ENCODE results near the gene DUSP10.

DUSP10 gene

DNA sequence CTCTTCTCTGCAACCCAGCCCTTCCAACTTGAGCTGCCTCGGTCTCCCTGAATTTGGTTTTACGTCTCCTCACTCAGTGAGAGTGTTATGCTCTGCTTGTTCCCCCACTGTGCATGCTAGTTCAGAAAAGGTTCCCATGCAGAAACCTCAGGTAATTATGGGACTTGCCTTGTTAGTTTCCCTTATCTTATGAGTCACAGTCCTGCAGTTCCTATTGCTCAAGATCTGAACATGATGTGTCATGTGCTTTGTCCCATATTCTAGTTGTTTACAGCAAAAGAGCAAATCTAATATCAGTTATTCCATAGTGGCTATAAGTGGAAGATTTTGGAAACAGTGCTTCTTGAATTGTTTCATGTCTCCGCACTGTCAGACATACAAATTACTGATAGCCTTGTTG, 74.4 kb downstream of the DUSP10 start:
- no peaks in the 10 kb centered on the region for H3K27me3 ChIP-seq (ENCODE audit: insufficient read depth, low read length, poor library complexity, severe bottlenecking)

GRCh38 chr1:221664253-221664652, 77.6 kb downstream of the DUSP10 start:
- Histone ChIP-seq H3F3A (ENCODE audit: low read depth) (no peaks in the 10 kb centered on the region), H3K27me3 (ENCODE audit: insufficient read depth, low read length, poor library complexity, severe bottlenecking) (no peaks in the 10 kb centered on the region), H3K9ac (ENCODE audit: low read depth, low read length, poor library complexity, severe bottlenecking) (no peak overlapping the region), H3K36me3 (ENCODE audit: insufficient read depth, low read length) (no peaks in the 10 kb centered on the region), H3K79me2 (ENCODE audit: insufficient read depth, low read length) (no peaks in the 10 kb centered on the region), H2AFZ (ENCODE audit: low read length) (no peak overlapping the region), H4K20me1 (ENCODE audit: insufficient read depth, low read length, poor library complexity, severe bottlenecking) (no peaks in the 10 kb centered on the region), H3K4me1 (ENCODE audit: insufficient read depth, low read length, poor library complexity, severe bottlenecking) (peaks cover 8% of the 10 kb centered on the region), H3K9me3 (ENCODE audit: insufficient read depth, low read depth, low read length) (peaks cover 4% of the 10 kb centered on the region; the same call in 1 of the 2 replicates), H3K4me3 (ENCODE audit: low read length, poor library complexity, severe bottlenecking) (no peak overlapping the region), H3K4me2 (ENCODE audit: low read depth, low read length, poor library complexity, severe bottlenecking) (no peak overlapping the region), H3K9me2 (replicated peaks; ENCODE audit: low read depth, low read length) (no peaks in the 10 kb centered on the region)
- TF ChIP-seq CTCF (conservative IDR thresholded peaks at IDR 0.05; ENCODE audit: low read length) (no peak), EZH2phosphoT487 (IDR thresholded peaks at IDR 0.05; ENCODE audit: borderline replicate concordance) (no peak)

More for the DNA sequence above, 74.4 kb downstream of the DUSP10 start:
- TF ChIP-seq CTCF (conservative IDR thresholded peaks at IDR 0.05; ENCODE audit: low read length) = no peak
- TF ChIP-seq EZH2phosphoT487 (IDR thresholded peaks at IDR 0.05; ENCODE audit: borderline replicate concordance) = no peak
- no peak overlapping the region for H2AFZ ChIP-seq (ENCODE audit: low read length)
- no peaks in the 10 kb centered on the region for H4K20me1 ChIP-seq (ENCODE audit: insufficient read depth, low read length, poor library complexity, severe bottlenecking)
- H3K79me2 ChIP-seq (ENCODE audit: insufficient read depth, low read length) = no peaks in the 10 kb centered on the region
- H3K4me1 ChIP-seq (ENCODE audit: insufficient read depth, low read length, poor library complexity, severe bottlenecking) = peaks cover 6% of the 10 kb centered on the region
- no peaks in the 10 kb centered on the region for H3K9me2 ChIP-seq (replicated peaks; ENCODE audit: low read depth, low read length)
- no peaks in the 10 kb centered on the region for H3K36me3 ChIP-seq (ENCODE audit: insufficient read depth, low read length)
- H3K9me3 ChIP-seq (ENCODE audit: insufficient read depth, low read depth, low read length) = peaks cover 4% of the 10 kb centered on the region; the same call in 1 of the 2 replicates
- H3K4me2 ChIP-seq (ENCODE audit: low read depth, low read length, poor library complexity, severe bottlenecking) = no peak overlapping the region
- H3K4me3 ChIP-seq (ENCODE audit: low read length, poor library complexity, severe bottlenecking) = no peak overlapping the region
- no peaks in the 10 kb centered on the region for H3F3A ChIP-seq (ENCODE audit: low read depth)
- H3K9ac ChIP-seq (ENCODE audit: low read depth, low read length, poor library complexity, severe bottlenecking) = no peak overlapping the region

- H3K4me2 ChIP-seq (ENCODE audit: low read depth, low read length, poor library complexity, severe bottlenecking) = no peak overlapping the region
- no peak overlapping the region for H3K9ac ChIP-seq (ENCODE audit: low read depth, low read length, poor library complexity, severe bottlenecking)
- 0 out of 2 replicates have a peak overlapping the region, but pooled peaks have one; percentile 7 for H2AFZ ChIP-seq (ENCODE audit: low read length)
- no peaks in the 10 kb centered on the region for H3K27me3 ChIP-seq (ENCODE audit: insufficient read depth, low read length, poor library complexity, severe bottlenecking)
- TF ChIP-seq CTCF (conservative IDR thresholded peaks at IDR 0.05; ENCODE audit: low read length) (no peak), EZH2phosphoT487 (IDR thresholded peaks at IDR 0.05; ENCODE audit: borderline replicate concordance) (no peak)
- peaks cover 4% of the 10 kb centered on the region; the same call in 1 of the 2 replicates for H3K9me3 ChIP-seq (ENCODE audit: insufficient read depth, low read depth, low read length)
- no peaks in the 10 kb centered on the region for H3K9me2 ChIP-seq (replicated peaks; ENCODE audit: low read depth, low read length)
- H3K36me3 ChIP-seq (ENCODE audit: insufficient read depth, low read length) = no peaks in the 10 kb centered on the region
- no peaks in the 10 kb centered on the region for H4K20me1 ChIP-seq (ENCODE audit: insufficient read depth, low read length, poor library complexity, severe bottlenecking)
- H3K4me1 ChIP-seq (ENCODE audit: insufficient read depth, low read length, poor library complexity, severe bottlenecking) = peaks cover 16% of the 10 kb centered on the region
- no peaks in the 10 kb centered on the region for H3F3A ChIP-seq (ENCODE audit: low read depth)
- no peak overlapping the region for H3K4me3 ChIP-seq (ENCODE audit: low read length, poor library complexity, severe bottlenecking)
- no peaks in the 10 kb centered on the region for H3K79me2 ChIP-seq (ENCODE audit: insufficient read depth, low read length)
These were observed 78.6 kb downstream of the DUSP10 start for GRCh38 chr1:221663321-221663720.
